Kasumi-1 (cell line): ENCODE data around the gene XIST.
"Not testable (repeated sequence)": the region's sequence is repeated elsewhere in the genome, so short reads cannot be mapped to it uniquely, and the experiment has no call there.

Source experiments
- DNase-seq, 2 experiments: peaks; one replicate each; lab custom pipeline; 2025; lab: John Stamatoyannopoulos, UW

XIST gene

GRCh38 chrX:73804109-73804508 lies 48.4 kb downstream of the XIST start:
- not testable (repeated sequence) for DNase-seq

GRCh38 chrX:73799888-73800287 lies 52.6 kb downstream of the XIST start:
- no peak for DNase-seq

- not testable (repeated sequence) for DNase-seq
These were observed 60.0 kb downstream of the XIST start for GRCh38 chrX:73792511-73792910.

GRCh38 chrX:73785493-73785892 lies 67.0 kb downstream of the XIST start:
- no peak for DNase-seq
